Measurements from ENCODE around the gene ANKRD13B.

The ANKRD13B gene

DNA sequence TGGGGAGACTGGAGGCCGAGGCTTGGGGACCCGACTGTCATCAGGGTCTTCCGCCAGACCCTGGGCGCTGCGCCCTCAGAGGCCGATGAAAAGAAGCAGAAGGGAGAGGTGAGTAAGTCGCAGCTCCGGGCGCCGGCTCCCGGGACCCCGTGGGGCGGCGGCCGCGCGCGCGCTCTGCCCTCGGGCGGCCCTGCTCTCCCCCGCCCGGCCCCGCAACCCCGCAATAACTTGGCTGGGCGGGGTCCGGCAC is 25.7 kb upstream of the ANKRD13B start:
- ChIA-PET POLR2A (interaction anchor here (0.9 to 4.6 kb wide), 6 partner anchors 10 to 364 kb away, joined by 3 to 28 read pairs (median 5); partner anchors contain the start of gene ANKRD13B), CTCF (interaction anchor here (0.6 to 4.6 kb wide), 9 partner anchors 14 to 1562 kb away, joined by 3 to 29 read pairs (median 4); partner anchors contain the start of gene ANKRD13B)
- H3K27ac ChIP-seq (ENCODE audit: extremely low read depth, low read depth, low read length), result peak overlapping the region; percentile 87

DNA sequence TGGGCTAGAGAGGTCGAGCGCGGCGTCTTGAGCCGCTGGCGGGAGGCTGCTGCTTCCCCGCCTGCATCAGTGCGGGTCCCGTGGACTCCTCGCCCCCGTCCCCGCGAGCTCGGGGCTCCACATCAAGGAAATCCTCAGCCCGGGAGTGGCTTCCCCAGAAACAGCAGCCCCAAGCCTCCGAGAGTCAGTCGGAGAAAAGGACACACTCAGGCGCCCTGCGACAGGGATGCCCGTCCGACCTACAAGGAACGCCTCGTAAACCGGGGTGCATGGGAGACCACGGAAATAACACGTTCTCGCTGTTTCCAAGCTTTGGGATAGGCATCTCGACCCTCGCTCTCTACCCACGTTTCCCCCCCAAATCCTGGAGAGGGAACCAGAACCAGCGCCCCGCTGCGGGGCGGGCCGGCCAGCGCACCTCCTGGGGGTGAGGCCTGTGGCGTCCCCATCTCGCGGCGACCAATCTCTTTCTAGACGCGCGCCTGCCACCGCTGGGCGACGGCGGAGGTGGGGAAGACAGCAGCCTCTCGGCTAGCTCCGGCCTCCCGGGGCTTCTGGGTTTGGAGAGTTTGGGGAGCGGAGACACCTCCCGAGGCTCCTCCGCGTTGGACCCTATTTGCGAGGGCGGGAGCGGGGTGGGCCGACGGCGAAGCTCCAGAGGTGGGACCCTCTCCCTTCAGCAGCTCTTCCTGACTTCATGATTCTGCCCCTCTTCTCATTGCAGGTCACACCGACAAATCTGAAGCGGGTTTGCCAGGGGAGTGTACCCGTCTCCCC is 25.2 kb upstream of the ANKRD13B start:
- Histone ChIP-seq H3K9me3 (ENCODE audit: control insufficient read depth, insufficient read depth, low read depth, low read length) (no peaks in the 10 kb centered on the region), H3K36me3 (ENCODE audit: control insufficient read depth in 2 of 2, insufficient read depth in 1 of 2, low read length in 2 of 2) (peaks cover 5 to 23% of the 10 kb centered on the region in 2 experiments), H3K4me1 (ENCODE audit: control insufficient read depth, insufficient read depth, low read length) (peaks cover 13% of the 10 kb centered on the region), H3K4me3 (ENCODE audit: low read depth, low read length) (peak overlapping the region; percentile 61), H3K27ac (ENCODE audit: extremely low read depth, low read depth, low read length) (peak overlapping the region; percentile 87)
- ChIA-PET CTCF (interaction anchor here (0.6 to 4.6 kb wide), 7 partner anchors 13 to 769 kb away, joined by 3 to 29 read pairs (median 9); partner anchors contain the start of gene ANKRD13B), POLR2A (interaction anchor here (0.6 to 4.6 kb wide), 12 partner anchors 8 to 364 kb away, joined by 3 to 28 read pairs (median 4); partner anchors contain the start of genes ANKRD13B, GIT1, NUFIP2 and TAOK1)
- peak; percentile 99 for TF ChIP-seq ZNF341 (tag by site-specific recombination; IDR thresholded peaks at IDR 0.05; ENCODE audit: low read depth)
- no peak for TF ChIP-seq BCL11A (tag by site-specific recombination; IDR thresholded peaks at IDR 0.05; ENCODE audit: low read depth)
- TF ChIP-seq, protein P1, sequence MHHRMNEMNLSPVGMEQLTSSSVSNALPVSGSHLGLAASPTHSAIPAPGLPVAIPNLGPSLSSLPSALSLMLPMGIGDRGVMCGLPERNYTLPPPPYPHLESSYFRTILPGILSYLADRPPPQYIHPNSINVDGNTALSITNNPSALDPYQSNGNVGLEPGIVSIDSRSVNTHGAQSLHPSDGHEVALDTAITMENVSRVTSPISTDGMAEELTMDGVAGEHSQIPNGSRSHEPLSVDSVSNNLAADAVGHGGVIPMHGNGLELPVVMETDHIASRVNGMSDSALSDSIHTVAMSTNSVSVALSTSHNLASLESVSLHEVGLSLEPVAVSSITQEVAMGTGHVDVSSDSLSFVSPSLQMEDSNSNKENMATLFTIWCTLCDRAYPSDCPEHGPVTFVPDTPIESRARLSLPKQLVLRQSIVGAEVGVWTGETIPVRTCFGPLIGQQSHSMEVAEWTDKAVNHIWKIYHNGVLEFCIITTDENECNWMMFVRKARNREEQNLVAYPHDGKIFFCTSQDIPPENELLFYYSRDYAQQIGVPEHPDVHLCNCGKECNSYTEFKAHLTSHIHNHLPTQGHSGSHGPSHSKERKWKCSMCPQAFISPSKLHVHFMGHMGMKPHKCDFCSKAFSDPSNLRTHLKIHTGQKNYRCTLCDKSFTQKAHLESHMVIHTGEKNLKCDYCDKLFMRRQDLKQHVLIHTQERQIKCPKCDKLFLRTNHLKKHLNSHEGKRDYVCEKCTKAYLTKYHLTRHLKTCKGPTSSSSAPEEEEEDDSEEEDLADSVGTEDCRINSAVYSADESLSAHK (tag by site-specific recombination; IDR thresholded peaks at IDR 0.05), result 0 out of 2 replicates have a peak, but pooled peaks have one; percentile 41
- peak; percentile 52; the same call in 1 of the 2 replicates for TF ChIP-seq ZNF366 (tag by site-specific recombination; conservative IDR thresholded peaks at IDR 0.05)
- TF ChIP-seq OVOL3 (tag by site-specific recombination; IDR thresholded peaks at IDR 0.05), result no peak
- TF ChIP-seq ZNF223 (tag by site-specific recombination; IDR thresholded peaks at IDR 0.05), result no peak
- no peak for TF ChIP-seq ZNF830 (tag by site-specific recombination; IDR thresholded peaks at IDR 0.05; ENCODE audit: low read depth)
- TF ChIP-seq ZNF629 (tag by site-specific recombination; IDR thresholded peaks at IDR 0.05), result peak; percentile 66
- no peak for TF ChIP-seq SCRT1 (tag by site-specific recombination; IDR thresholded peaks at IDR 0.05; ENCODE audit: borderline replicate concordance)
- no peak for TF ChIP-seq ZNF514 (tag by site-specific recombination; IDR thresholded peaks at IDR 0.05)
- TF ChIP-seq ZNF221 (tag by site-specific recombination; IDR thresholded peaks at IDR 0.05; ENCODE audit: borderline replicate concordance), result no peak
- peak; percentile 63 for TF ChIP-seq ZNF423 (tag by site-specific recombination; IDR thresholded peaks at IDR 0.05)
- no peak for TF ChIP-seq GLI2 (tag by site-specific recombination; IDR thresholded peaks at IDR 0.05; ENCODE audit: borderline replicate concordance, low read depth)
- no peak for TF ChIP-seq ZNF24 (tag by site-specific recombination; IDR thresholded peaks at IDR 0.05)
- TF ChIP-seq, protein P2, sequence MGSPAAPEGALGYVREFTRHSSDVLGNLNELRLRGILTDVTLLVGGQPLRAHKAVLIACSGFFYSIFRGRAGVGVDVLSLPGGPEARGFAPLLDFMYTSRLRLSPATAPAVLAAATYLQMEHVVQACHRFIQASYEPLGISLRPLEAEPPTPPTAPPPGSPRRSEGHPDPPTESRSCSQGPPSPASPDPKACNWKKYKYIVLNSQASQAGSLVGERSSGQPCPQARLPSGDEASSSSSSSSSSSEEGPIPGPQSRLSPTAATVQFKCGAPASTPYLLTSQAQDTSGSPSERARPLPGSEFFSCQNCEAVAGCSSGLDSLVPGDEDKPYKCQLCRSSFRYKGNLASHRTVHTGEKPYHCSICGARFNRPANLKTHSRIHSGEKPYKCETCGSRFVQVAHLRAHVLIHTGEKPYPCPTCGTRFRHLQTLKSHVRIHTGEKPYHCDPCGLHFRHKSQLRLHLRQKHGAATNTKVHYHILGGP (tag by site-specific recombination; IDR thresholded peaks at IDR 0.05), result no peak
- TF ChIP-seq ZNF76 (tag by site-specific recombination; IDR thresholded peaks at IDR 0.05; ENCODE audit: borderline replicate concordance, low read depth), result peak; percentile 22; the same call in 1 of the 2 replicates
- TF ChIP-seq, protein P3, sequence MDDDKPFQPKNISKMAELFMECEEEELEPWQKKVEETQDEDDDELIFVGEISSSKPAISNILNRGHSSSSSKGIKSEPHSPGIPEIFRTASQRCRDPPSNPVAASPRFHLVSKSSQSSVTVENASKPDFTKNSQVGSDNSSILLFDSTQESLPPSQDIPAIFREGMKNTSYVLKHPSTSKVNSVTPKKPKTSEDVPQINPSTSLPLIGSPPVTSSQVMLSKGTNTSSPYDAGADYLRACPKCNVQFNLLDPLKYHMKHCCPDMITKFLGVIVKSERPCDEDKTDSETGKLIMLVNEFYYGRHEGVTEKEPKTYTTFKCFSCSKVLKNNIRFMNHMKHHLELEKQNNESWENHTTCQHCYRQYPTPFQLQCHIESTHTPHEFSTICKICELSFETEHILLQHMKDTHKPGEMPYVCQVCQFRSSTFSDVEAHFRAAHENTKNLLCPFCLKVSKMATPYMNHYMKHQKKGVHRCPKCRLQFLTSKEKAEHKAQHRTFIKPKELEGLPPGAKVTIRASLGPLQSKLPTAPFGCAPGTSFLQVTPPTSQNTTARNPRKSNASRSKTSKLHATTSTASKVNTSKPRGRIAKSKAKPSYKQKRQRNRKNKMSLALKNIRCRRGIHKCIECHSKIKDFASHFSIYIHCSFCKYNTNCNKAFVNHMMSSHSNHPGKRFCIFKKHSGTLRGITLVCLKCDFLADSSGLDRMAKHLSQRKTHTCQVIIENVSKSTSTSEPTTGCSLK (tag by site-specific recombination; IDR thresholded peaks at IDR 0.05), result no peak
- TF ChIP-seq KLF10 (tag by site-specific recombination; IDR thresholded peaks at IDR 0.05), result no peak
- TF ChIP-seq ZNF707 (tag by site-specific recombination; IDR thresholded peaks at IDR 0.05), result no peak
- TF ChIP-seq ZBTB17 (tag by site-specific recombination; IDR thresholded peaks at IDR 0.05), result peak; percentile 30
- TF ChIP-seq ZNF23 (tag by site-specific recombination; IDR thresholded peaks at IDR 0.05; ENCODE audit: borderline replicate concordance), result no peak
- TF ChIP-seq ZFP41 (tag by site-specific recombination; IDR thresholded peaks at IDR 0.05; ENCODE audit: borderline replicate concordance), result no peak
- TF ChIP-seq, protein P4, sequence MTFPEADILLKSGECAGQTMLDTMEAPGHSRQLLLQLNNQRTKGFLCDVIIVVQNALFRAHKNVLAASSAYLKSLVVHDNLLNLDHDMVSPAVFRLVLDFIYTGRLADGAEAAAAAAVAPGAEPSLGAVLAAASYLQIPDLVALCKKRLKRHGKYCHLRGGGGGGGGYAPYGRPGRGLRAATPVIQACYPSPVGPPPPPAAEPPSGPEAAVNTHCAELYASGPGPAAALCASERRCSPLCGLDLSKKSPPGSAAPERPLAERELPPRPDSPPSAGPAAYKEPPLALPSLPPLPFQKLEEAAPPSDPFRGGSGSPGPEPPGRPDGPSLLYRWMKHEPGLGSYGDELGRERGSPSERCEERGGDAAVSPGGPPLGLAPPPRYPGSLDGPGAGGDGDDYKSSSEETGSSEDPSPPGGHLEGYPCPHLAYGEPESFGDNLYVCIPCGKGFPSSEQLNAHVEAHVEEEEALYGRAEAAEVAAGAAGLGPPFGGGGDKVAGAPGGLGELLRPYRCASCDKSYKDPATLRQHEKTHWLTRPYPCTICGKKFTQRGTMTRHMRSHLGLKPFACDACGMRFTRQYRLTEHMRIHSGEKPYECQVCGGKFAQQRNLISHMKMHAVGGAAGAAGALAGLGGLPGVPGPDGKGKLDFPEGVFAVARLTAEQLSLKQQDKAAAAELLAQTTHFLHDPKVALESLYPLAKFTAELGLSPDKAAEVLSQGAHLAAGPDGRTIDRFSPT (tag by site-specific recombination; IDR thresholded peaks at IDR 0.05), result no peak; the same call in 1 of the 2 replicates
- no peak for TF ChIP-seq ZNF248 (tag by site-specific recombination; IDR thresholded peaks at IDR 0.05)
- no peak for TF ChIP-seq ZNF610 (tag by site-specific recombination; IDR thresholded peaks at IDR 0.05; ENCODE audit: borderline replicate concordance)

More for the DNA sequence above, 25.7 kb upstream of the ANKRD13B start:
- peaks cover 7 to 24% of the 10 kb centered on the region in 2 experiments for H3K36me3 ChIP-seq (ENCODE audit: control insufficient read depth in 2 of 2, insufficient read depth in 1 of 2, low read length in 2 of 2)
- H3K4me1 ChIP-seq (ENCODE audit: control insufficient read depth, insufficient read depth, low read length), result peaks cover 13% of the 10 kb centered on the region
- no peaks in the 10 kb centered on the region for H3K9me3 ChIP-seq (ENCODE audit: control insufficient read depth, insufficient read depth, low read depth, low read length)
- TF ChIP-seq ZSCAN30 (tag by site-specific recombination; IDR thresholded peaks at IDR 0.05) (0 out of 2 replicates have a peak, but pooled peaks have one; percentile 17), KLF1 (tag by site-specific recombination; IDR thresholded peaks at IDR 0.05) (peak; percentile 56), GLI4 (tag by site-specific recombination; IDR thresholded peaks at IDR 0.05) (no peak)
- H3K4me3 ChIP-seq (ENCODE audit: low read depth, low read length), result peak overlapping the region; percentile 61
